ENCODE results near the gene UMODL1.

The UMODL1 gene

DNA sequence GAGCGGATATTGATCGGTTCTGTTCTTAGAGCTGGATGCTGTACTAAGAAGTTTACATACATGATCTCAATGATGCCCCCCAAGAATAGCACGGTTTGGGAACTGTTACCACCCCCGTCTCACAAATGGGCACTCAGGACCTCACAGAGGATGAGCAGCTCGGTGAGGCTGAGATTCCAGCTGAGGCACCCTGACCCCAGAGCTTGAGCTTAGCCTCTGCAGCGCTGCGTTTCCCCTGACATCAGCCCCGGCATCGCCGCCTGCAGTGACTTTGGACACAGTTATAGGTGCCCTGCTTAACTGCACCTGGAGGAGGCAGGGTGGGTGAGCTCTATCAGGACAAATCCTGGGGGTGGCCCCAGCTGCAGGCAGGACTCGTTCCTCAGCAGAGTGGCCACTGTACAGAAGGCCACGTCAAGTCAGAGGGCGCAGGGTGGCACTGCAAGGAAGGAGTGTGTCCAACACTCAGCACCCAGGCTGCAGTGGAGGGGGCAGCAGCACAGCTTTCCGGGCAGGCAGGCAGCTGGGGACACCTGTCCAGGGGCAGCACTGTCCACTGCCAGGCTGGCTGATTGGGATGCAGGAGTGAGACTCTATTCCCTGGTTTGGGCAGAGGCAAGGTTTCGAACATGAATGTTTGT lies 82.0 kb downstream of the UMODL1 start:
- DNase-seq = no peak

DNA sequence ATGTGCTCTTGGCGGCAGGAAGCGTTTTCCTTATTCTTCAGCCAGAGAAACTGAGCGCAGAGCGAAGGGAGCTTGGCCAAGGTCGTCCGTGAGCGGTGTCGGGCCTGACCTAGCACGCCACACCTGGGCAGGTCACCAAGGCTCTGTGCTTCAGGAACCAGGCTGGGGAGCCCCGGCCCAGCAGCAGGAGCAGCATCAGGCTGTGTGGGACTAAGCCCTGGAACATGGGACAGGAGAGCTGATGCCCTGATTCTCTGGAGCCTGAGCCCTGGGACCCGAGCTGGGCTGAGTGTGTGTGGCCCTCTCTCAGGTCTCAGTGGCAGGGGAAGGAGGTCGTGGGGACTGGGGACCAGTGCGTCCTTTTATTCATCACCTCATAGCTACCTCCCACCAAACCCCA lies 82.6 kb downstream of the UMODL1 start:
- DNase-seq = no peak

DNA sequence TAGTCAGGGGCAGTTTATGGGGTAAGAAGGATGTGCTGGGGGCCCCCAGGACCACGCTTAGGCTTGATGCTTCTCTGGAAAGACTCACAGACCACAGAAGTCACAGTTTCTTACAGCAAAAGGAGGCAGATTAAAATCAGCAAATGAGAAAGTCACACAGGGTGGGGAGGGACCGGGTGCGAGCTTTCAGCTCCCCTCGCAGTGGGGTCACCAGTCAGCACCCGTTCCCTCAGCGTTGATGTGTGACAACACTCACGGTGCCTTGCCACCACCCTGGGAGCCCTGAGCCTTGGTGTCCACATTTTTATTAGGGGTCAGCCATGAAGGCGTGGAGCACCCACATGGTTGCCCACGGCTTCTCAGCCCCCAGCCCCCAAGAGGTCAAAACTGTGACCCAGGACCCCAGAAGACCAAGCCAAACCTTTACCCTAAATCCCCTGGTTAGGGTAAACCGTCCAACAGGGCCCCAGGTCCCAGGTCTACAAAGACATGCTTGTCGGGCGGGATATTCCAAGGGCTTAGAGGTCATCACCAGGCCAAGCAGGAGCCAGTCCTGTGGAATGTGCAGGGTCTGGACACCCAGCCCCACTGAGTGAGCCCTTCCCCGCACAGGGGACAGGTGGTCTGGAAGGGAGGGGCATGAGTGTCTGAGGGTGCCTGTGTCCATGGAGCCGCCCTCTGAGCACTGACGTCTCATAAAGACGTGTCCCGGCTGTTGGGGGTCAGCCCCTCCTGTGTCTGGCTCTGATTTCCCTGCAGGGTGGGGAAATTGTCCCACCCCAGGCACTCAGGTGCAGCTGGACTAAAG lies 83.3 kb downstream of the UMODL1 start:
- no peak for DNase-seq

DNA sequence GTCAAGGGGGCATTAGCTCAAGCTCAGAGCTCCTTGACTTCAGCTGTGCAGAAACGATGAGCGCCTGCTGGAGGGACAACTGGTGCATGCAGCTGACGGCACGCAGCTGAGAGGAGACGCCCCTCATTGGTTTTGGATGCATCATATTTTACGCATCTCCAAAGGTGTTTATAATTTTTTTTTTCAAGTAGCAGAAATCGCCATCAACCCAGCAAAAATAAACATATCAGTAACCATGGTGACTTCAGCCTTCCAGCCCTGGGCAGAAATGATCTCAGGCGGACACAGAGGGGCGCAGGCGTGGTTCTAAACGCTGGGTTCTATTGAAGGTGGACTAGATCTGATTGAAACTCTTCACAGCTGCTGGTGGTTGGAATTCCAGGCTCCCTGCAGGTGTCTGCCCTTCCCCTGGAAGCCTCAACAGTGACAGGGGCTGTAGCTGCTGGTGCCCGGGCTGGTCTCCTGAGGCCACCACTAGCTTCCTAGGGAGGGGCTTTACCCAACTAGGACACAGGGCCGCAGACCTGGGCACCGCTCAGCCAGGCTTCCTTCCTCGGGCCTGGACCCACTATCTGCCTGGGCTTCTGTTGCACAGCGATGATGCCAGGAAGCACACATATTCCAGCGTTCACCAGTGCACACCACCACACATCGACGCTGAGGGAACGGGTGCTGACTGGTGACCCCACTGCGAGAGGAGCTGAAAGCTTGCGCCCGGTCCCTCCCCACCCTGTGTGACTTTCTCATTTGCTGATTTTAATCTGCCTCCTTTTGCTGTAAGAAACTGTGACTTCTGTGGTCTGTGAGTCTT lies 84.1 kb downstream of the UMODL1 start:
- DNase-seq = no peak

DNA sequence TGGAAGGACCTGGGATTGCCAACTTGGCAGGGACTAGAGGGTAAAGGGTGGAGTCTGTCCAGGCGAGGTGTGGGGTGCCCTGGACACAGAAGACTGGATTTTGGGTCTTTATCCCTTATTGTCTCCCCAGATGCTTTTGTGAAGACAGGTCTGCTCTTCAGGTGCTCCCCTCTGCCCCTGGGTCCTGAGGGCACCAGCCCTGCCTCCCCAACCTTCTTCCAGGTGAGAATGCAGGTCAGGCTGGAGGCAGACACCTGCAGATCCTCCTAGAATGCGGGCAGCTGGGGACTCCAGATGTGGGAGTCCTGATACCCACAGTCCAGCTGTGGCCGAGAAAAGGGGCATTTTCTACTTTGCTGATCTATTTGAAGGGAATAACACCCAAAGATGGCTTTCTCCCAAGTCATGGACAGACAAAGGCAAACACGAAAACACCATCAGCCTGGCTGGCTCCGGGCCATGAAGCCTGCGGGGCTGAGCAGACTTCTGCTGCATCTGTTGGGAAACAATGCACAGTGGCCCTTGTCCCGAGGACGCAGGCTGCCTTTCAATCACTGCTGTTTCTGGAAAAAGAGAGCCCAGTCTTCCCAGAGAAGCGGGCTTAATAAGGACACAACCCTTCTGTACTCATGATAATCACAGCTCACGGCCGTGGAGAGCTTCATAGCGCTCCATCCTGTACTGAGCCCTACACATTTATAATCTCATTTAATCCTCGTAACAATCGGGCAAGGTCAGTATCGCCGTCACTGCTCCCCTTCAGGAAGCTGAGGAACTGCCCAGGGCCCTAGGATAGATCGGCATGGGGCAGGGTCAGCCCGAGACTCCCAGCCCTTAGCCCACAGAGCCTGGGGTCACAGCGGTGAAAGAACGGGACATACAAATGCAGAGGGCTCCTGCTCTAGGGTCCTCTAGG lies 85.8 kb downstream of the UMODL1 start:
- no peak for DNase-seq

DNA sequence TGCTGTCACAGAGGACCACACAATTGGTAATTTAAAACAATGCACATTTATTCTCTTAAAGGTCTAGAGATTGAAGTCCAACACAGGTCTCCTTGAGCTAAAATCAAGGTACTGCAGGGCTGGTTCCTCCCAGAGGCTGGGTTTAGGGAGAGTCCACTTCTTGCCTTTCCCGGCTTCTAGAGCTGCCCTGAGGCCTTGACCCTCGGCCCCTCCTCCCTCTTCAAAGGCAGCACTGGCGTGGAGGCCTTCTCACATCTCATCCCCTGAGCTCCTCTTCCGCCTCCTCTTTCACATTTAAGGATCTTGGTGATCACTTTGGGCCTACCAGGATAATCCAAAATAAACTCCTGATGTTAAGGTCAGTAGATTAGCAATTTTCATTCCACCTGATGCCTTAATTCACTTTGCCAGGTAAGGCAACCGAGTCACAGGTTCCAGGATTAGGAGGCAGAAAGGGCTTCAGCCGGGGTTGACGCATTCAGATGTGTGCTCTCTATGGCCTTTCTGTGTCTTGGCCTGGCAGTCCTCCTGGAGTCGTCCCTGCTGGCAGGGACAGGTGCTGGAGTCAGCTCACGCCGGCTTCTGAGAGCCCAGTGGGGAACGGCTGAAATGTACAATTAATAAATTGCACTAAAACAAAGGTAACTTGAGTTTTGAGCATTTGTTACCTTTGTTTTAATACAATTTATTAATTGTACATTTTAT lies 86.6 kb downstream of the UMODL1 start:
- no peak for DNase-seq

DNA sequence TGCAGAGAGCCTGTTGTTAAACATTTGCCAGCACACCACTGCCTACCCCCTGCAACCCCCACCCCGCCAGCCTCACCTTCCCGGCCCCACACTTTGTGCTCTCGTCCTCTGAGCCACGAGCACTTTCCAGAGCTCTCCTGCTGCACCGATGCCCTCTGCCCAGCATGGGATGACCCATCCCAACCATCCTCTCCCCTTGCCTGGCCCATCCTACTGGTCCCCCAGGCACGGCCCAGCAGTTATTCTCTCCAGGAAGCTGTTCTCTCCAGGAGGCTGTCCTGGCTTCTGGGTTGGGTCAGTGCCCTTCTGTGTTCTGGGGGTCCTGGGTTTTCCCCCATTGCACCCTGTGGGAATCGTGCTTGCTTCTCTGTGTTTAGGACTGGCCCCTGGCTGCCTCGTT lies 87.7 kb downstream of the UMODL1 start:
- DNase-seq = no peak

DNA sequence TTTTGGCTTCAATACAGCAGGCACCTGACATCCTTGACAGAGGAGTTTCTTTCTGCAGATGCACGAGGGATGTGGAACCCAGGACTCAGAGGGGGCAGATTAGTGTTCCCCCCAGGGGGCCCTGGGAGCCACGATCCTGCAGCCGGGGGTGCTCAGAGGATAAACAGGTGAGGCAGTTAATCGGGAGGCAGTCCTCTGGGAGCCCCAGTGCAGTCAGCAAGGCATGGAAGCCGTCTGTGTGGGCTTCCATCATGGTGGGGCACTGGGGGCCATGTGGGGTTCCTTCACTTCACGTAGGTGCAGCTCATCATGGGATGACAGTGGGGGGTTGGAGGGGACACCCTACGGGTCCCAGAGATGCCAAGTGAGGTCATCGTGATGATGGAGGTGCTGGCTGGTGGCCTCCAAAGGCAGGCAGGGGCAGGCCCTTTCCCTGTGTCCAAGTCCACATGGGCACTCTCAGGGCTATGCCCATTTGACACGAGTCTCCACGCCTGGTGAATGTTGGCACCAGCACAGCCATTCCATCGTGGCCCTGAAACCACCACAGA lies 88.5 kb downstream of the UMODL1 start:
- DNase-seq = no peak

DNA sequence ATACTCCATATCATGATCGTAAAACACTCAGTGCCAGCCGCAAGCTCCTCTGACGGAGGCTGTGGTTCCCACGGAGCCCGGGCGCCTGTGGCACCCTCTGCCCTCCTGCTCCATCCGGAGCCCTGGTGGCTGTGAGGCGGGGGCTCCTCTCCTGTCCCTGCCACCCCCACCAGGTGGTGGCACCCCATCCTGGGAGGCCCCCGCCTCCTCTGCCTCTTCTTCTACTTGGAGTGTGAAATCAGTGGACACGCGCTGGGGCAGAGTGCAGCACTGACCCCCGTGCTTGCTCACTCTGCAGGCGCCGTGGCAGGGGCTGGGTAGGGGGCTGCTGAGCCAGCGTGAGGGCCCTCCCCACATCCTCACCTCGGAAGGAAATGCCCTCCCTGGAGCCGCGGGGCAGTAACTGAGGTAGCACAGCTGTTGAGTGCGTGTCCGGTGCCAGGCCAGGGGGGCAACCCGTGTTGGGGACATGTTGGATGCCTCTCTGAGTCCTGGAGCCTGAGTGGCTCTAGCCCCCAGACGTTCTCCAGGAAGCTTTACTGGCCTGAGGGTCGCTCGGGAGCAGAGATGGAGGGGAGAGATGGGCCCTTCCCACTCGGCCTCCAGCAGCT lies 89.1 kb downstream of the UMODL1 start:
- no peak for DNase-seq

DNA sequence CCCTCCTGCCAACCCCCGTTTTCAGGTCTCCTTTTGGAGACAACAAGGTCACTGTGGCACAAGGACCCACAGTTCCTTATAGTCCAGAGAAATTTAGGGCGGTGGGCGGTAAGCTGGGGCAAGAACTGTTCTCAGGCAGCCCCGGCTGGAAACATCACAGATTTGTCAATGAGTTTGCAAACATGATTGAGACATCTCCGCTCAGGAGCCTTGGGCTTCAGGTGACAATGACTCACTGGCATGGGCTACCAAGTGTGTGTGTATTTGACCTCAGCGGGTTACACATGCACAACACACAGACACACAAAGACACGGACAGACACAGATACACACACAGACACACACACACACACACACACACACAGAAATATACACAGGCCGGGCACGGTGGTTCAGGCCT lies 89.6 kb downstream of the UMODL1 start:
- DNase-seq = no peak

DNA sequence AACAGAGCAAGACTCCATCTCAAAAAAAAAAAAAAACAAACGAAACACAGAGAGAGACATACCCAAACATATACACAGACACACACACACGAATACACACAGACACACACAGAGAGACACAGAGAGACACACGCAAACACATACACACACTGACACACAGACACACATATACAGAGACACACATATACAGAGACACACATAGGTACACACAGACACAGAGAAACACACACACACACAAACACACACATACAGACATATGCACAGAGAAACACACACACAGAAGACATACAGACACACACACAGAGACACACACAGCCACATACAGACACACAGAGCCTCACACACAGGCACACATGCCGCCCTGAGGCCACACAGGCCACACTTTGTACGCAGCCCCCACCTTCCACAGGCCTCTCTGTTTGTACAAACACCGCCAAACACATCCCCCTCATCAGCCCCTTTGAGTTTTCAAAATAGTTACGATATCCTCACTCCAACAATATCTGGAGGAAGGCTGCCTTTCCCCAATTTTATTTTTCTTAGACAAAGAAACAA lies 90.4 kb downstream of the UMODL1 start:
- no peak for DNase-seq

DNA sequence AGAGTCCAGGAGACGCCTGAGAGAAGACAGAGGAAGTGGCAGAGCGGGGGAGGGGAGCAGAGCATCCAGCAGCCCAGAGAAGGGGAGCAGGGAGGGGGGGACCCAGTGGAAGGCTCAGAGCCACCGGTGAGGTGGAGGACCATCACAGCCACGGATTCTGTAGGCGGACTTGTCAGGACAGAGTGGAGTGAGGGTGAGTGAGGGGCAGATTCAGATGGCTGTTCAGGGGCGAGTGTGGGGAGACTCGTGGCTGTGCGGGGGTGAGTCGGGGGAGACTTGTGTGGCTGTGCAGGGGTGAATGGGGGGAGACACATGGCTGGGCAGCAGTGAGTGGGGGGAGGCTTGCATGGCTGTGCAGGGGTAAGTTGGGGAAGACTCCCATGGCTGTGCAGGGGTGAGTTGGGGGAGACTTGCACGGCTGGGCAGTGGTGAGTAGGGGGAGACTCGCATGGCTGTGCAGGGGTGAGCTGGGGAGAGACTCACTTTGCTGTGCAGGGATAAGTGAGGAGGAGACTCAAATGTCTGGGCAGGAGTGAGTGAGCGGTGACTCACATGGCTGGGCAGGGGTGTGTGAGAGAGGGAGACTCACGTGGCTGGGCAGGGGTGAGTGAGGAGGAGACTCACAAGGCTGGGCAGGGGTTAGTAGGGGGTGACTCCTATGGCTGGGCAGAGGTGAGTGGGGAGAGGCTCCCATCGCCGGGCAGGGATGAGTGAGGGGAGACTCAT lies 91.0 kb downstream of the UMODL1 start:
- DNase-seq = no peak

DNA sequence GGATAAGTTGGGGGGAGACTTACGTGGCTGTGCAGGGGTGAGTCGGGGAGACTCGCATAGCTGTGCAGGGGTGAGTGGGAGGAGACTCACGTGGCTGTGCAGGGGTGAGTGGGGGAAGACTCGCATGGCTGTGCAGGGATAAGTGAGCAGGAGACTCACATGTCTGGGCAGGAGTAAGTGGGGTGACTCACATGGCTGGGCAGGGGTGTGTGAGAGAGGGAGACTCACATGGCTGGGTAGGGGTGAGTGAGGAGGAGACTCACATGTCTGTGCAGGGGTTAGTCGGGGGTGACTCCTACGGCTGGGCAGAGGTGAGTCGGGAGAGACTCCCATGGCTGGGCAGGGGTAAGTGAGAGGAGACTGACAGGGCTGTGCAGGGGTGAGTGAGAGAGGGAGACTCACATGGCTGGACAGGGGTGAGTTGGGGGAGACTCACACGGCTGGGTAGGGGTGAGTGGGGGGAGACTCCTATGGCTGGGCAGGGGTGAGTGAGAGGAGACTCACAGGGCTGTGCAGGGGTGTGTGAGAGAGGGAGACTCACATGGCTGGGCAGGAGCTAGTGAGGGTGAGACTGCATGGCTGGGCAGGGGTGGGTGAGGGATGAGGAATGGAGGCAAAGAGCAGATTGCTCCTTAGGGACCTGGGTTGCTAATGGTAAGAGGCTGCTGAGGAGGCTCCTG lies 91.9 kb downstream of the UMODL1 start:
- no peak for DNase-seq

DNA sequence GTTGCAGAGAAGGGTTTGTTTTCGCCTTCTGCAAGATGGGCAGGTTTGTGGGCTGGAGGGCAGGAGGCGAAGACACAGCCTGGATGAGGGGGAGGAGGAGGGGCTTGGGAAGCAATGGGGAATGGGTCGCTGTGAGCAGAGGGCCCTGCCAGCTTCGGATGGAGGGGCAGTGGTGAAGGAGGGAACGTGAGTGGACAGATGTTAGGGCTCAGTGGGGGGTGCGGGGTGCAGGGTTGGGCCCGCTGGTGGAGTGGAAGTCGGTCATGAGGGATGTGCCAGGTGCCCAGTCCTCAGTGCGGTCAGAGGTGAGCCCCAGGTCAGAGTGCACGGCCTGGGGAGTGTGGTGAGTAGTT lies 92.4 kb downstream of the UMODL1 start:
- DNase-seq = no peak

DNA sequence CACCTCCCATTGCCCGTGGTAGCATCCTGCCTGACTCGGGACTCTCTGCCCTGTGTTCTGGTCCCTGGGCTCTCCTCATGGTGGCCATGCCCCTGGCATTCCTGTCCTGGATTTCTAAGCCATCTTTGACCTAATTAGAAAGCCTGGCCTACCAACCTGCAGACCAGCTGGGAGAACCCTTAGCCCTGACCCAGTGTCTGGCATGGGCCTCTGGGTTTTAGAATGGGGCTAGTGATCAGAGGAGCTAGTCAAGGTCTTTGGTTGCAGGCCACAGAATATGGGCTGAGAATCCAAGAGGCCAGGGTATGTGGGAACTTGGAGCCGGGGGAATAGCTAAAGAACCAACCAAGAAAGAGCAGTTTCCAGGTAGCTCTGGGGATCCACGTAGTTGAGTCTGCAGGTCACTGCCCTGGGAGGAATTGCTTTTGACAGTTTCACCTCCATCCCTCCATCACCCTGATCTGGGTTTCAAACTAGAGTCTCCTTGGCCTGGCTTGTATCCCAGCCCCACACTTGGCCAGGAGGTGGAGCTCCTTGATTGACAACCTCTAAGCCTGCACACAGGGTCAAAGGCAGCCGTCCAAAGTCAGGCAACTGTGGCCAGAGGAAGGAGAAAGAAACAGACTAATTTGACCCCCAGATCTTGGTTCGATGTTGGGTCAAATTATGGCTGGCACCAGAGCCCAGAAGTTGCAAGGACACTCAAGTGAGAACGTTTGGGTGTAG lies 93.1 kb downstream of the UMODL1 start:
- no peak for DNase-seq

DNA sequence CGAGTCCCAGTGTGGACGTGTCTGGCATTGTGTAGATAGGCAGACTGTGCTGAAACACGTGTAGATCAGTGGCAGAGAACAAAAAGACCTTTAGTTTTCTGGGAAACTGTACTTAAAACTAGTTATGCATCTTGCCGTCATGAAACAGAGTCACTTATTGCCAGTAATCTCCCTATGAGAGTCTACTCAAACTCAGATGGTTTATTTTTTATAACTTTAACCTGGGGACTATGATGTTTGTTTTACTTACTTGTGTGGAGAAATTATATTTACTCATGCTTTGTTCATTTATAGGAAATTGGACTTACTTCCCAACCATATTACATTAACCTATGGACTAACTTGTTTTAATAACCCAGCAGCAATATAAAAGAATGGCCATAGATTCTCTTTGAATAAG lies 93.7 kb downstream of the UMODL1 start:
- no peak for DNase-seq

DNA sequence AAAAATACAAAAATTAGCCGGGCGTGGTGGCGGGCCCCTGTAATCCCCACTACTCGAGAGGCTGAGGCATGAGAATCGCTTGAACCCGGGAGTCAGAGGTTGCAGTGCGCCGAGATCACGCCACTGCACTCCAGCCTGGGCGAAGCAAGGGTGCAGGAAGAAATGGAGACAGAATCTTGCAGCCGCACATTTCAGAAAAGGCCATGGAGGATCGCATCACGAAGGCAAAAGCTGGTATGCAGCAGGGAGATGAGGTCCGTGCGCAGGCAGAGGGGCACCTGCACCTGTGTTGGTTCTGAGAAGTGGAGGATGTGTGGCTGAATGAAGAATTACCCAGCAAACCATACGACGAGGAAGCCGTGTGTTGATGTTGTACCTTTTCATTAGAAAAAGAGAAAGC lies 94.8 kb downstream of the UMODL1 start:
- no peak for DNase-seq

DNA sequence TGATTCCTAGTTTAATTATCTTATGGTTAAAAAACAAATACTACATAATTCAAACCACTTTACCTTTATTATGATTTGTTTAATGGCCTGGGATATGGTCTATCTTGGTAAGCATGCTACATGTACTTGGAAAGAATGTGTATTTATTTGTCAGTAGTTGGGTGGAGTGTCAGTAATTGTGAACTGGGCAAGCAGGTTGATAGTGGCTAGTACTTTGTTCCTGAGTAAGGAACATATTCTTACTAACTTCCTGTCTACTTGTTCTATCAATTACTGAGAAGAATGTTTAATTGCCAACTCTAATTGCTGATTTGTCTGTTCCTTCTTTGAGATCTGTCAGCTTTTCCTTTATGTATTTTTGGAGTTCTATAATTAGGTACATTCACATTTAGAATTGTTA lies 98.6 kb downstream of the UMODL1 start:
- DNase-seq = no peak
